OCI-LY1 (cell line): Measurements from ENCODE around the gene SPINK1.

Experiments used
- H2AFZ ChIP-seq: fragments of 200-600 bp; sonication (generic), shearing (Covaris generic); 2 replicates; pipeline ENCODE4 v1.6.0; 2014; ENCODE audit warnings: antibody characterized with exemption, mild to moderate bottlenecking, low read length
- H3F3A ChIP-seq: fragments of 200-600 bp; sonication (generic), shearing (Covaris generic); 2 replicates; pipeline ENCODE4 v1.6.0; 2014; ENCODE audit warnings: mild to moderate bottlenecking, antibody characterized with exemption, low read length, moderate library complexity; ENCODE audit not compliant: insufficient read depth
- H3K27ac ChIP-seq: fragments of 200-600 bp; sonication (generic); 2 replicates; pipeline ENCODE4 v1.5.1; 2014; ENCODE audit warnings: low read length, mixed run types, mild to moderate bottlenecking, low read depth; ENCODE audit not compliant: poor library complexity, severe bottlenecking
- H3K27me3 ChIP-seq: fragments of 200-600 bp; sonication (generic); 2 replicates; pipeline ENCODE4 v1.6.0; 2014; ENCODE audit warnings: antibody characterized with exemption, mild to moderate bottlenecking, low read length, moderate library complexity; ENCODE audit not compliant: insufficient read depth
- H3K36me3 ChIP-seq: fragments of 200-600 bp; sonication (generic); 2 replicates; pipeline ENCODE4 v1.6.1; 2014; ENCODE audit warnings: mild to moderate bottlenecking, antibody characterized with exemption, low read length, moderate library complexity, mixed read lengths; ENCODE audit not compliant: insufficient read depth
- H3K4me1 ChIP-seq: fragments of 200-600 bp; sonication (generic); 2 replicates; pipeline ENCODE4 v1.5.1; 2014; ENCODE audit warnings: mild to moderate bottlenecking, low read length, moderate library complexity; ENCODE audit not compliant: insufficient read depth, severe bottlenecking
- H3K4me2 ChIP-seq: fragments of 200-600 bp; sonication (generic), shearing (Covaris generic); 2 replicates; pipeline ENCODE4 v1.6.1; 2014; ENCODE audit warnings: low read length
- H3K4me3 ChIP-seq: fragments of 200-600 bp; sonication (generic); 2 replicates; pipeline ENCODE4 v1.5.1; 2014; ENCODE audit warnings: low read length, low read depth, mild to moderate bottlenecking, mixed read lengths; ENCODE audit not compliant: poor library complexity, severe bottlenecking
- H3K79me2 ChIP-seq: fragments of 200-600 bp; shearing (Covaris generic); 2 replicates; pipeline ENCODE4 v1.6.1; 2016; ENCODE audit warnings: mixed run types, low read length, mixed read lengths; ENCODE audit not compliant: insufficient read depth
- H3K9ac ChIP-seq: fragments of 200-600 bp; sonication (generic), shearing (Covaris generic); 2 replicates; pipeline ENCODE4 v1.6.1; 2014; ENCODE audit warnings: mild to moderate bottlenecking, low read length, mixed read lengths
- H3K9me2 ChIP-seq: fragments of 200-600 bp; sonication (generic), shearing (Covaris generic); 2 replicates; pipeline ENCODE4 v1.6.1; 2014; ENCODE audit warnings: low read depth, mild to moderate bottlenecking, low read length, mixed read lengths
- H3K9me3 ChIP-seq: fragments of 200-600 bp; shearing (Covaris generic); 2 replicates; pipeline ENCODE4 v1.6.1; 2014; ENCODE audit warnings: low read length, mixed read lengths
- H4K20me1 ChIP-seq: fragments of 200-600 bp; sonication (generic), shearing (Covaris generic); 2 replicates; pipeline ENCODE4 v1.6.0; 2016; ENCODE audit warnings: mild to moderate bottlenecking, low read length; ENCODE audit not compliant: insufficient read depth
- EZH2 ChIP-seq: fragments of 200-600 bp; sonication (generic), shearing (Covaris generic); IDR thresholded peaks from 2 replicates; pipeline ENCODE4 v1.8.0; 2017; ENCODE audit warnings: borderline replicate concordance, mixed run types, mild to moderate bottlenecking, antibody characterized with exemption, low read length, moderate library complexity, mixed read lengths
- TF ChIP-seq, protein P1 (sequence below): fragments of 200-600 bp; sonication (generic), shearing (Covaris generic); IDR thresholded peaks from 2 replicates; pipeline ENCODE4 v1.5.1; 2017; ENCODE audit warnings: mild to moderate bottlenecking, antibody characterized with exemption, low read length, moderate library complexity, mixed read lengths

Gene SPINK1

DNA sequence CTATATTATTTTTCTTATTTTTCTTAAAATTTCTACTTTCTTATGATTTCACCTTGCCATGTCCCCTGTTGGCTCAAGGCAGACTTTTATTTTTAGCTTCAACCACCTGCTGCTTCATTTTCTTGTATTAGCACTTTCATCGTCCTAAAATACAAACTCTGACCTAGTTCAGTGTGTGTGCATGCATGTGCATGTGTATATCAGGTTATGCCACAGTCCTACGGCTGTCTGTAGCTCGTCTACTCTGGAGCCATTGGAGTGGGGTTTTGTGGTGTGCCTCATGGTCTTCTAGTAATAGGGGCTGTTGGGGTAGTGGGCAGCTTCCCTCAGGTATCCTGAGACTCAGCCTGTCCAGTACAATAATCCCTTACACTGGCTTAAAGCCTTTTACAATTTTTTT is 13.4 kb upstream of the SPINK1 start:
- Histone ChIP-seq H3K36me3 (no peaks in the 10 kb centered on the region), H3K4me1 (no peaks in the 10 kb centered on the region), H4K20me1 (no peaks in the 10 kb centered on the region), H3K27ac (no peak overlapping the region), H2AFZ (no peak overlapping the region), H3K4me2 (no peak overlapping the region), H3K79me2 (no peaks in the 10 kb centered on the region), H3F3A (no peaks in the 10 kb centered on the region), H3K27me3 (no peaks in the 10 kb centered on the region), H3K9me2 (no peaks in the 10 kb centered on the region), H3K9ac (no peak overlapping the region), H3K9me3 (no peaks in the 10 kb centered on the region), H3K4me3 (no peak overlapping the region)
- TF ChIP-seq EZH2 = no peak

DNA sequence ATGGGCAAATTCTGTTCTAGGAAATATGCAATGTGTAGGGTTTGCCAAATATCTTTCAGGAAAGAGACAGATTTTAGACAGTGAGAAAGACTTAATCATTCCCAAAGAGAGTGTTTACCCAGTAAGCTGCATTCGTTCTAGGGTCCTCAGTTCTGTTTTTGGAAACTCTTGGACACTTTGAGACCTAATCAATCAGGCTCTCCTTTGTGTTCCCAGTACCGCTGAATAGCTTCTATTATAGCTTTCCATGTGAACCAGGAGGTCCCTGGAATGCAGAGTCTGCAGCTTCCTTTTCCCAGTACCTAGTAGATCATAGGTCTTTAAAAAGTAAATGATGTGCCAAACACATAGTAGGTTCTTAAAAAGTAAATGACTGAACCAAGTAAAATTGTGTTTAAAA is 11.4 kb upstream of the SPINK1 start:
- Histone ChIP-seq H3K27ac (no peak overlapping the region), H3F3A (no peaks in the 10 kb centered on the region), H3K79me2 (no peaks in the 10 kb centered on the region), H4K20me1 (no peaks in the 10 kb centered on the region), H2AFZ (no peak overlapping the region), H3K9ac (no peak overlapping the region), H3K4me1 (no peaks in the 10 kb centered on the region), H3K36me3 (no peaks in the 10 kb centered on the region), H3K9me2 (no peaks in the 10 kb centered on the region), H3K4me3 (no peak overlapping the region), H3K27me3 (no peaks in the 10 kb centered on the region), H3K4me2 (no peak overlapping the region), H3K9me3 (no peaks in the 10 kb centered on the region)
- TF ChIP-seq EZH2 = no peak
- TF ChIP-seq, protein P1, sequence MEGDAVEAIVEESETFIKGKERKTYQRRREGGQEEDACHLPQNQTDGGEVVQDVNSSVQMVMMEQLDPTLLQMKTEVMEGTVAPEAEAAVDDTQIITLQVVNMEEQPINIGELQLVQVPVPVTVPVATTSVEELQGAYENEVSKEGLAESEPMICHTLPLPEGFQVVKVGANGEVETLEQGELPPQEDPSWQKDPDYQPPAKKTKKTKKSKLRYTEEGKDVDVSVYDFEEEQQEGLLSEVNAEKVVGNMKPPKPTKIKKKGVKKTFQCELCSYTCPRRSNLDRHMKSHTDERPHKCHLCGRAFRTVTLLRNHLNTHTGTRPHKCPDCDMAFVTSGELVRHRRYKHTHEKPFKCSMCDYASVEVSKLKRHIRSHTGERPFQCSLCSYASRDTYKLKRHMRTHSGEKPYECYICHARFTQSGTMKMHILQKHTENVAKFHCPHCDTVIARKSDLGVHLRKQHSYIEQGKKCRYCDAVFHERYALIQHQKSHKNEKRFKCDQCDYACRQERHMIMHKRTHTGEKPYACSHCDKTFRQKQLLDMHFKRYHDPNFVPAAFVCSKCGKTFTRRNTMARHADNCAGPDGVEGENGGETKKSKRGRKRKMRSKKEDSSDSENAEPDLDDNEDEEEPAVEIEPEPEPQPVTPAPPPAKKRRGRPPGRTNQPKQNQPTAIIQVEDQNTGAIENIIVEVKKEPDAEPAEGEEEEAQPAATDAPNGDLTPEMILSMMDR = no peak

DNA sequence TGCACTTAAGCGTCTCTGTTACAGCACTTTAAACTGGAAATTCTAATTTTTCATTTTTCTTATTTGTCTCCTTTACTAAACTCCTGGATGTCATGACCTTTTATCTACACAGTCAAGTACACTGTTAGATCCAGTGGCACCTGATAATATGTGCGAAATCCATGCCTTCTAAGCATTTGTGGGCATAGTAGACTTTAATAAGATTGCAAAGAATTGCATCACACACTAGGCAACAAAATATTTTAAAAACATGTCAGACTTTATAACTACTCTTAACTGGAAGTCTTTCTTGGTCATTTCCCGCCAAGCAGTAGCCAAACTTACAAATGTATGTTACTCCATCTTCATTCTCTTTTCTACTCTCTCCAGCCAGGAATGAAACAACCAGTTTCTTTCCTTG is 5.0 kb upstream of the SPINK1 start:
- no peak overlapping the region for H3K4me3 ChIP-seq
- H3K9me3 ChIP-seq = no peaks in the 10 kb centered on the region
- H3F3A ChIP-seq = no peaks in the 10 kb centered on the region
- no peaks in the 10 kb centered on the region for H3K4me1 ChIP-seq
- H2AFZ ChIP-seq = no peak overlapping the region
- no peaks in the 10 kb centered on the region for H3K79me2 ChIP-seq
- H3K27ac ChIP-seq = no peak overlapping the region
- H3K4me2 ChIP-seq = no peak overlapping the region
- no peaks in the 10 kb centered on the region for H3K27me3 ChIP-seq
- no peaks in the 10 kb centered on the region for H4K20me1 ChIP-seq
- no peaks in the 10 kb centered on the region for H3K9me2 ChIP-seq
- H3K9ac ChIP-seq = no peak overlapping the region
- TF ChIP-seq, protein P1 = no peak
- TF ChIP-seq EZH2 = no peak
- H3K36me3 ChIP-seq = no peaks in the 10 kb centered on the region

DNA sequence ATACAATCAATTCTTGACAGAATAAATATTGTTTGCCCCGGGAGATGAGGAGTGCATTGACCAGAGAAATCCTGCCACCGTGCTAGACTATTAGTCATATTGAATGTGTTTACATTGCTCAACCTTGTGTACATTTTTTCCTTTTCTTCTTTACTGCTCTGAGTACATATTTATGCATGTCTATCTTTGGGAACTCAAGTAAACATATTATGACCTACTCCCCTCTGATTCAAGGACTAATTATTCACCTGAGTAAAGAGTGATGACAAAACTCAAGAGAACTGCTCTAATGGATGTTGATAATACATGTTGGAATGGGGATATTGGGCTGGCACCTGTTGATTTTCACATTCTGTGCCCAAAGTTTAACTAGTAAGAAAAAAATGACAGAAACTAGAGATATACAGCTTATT is 3.9 kb upstream of the SPINK1 start:
- no peaks in the 10 kb centered on the region for H3K4me1 ChIP-seq
- H3K27me3 ChIP-seq = no peaks in the 10 kb centered on the region
- H3K9me3 ChIP-seq = no peaks in the 10 kb centered on the region
- H3K4me2 ChIP-seq = no peak overlapping the region
- H3K9ac ChIP-seq = no peak overlapping the region
- H3K9me2 ChIP-seq = no peaks in the 10 kb centered on the region
- no peak overlapping the region for H3K27ac ChIP-seq
- H2AFZ ChIP-seq = no peak overlapping the region
- no peaks in the 10 kb centered on the region for H3K79me2 ChIP-seq
- no peaks in the 10 kb centered on the region for H4K20me1 ChIP-seq
- no peak overlapping the region for H3K4me3 ChIP-seq
- TF ChIP-seq, protein P1 = no peak
- TF ChIP-seq EZH2 = no peak
- H3K36me3 ChIP-seq = no peaks in the 10 kb centered on the region
- H3F3A ChIP-seq = no peaks in the 10 kb centered on the region
